Suppressor macrophage treated with lipopolysaccharide for 1 hour (primary cell): ENCODE measurements around the gene MEX3C.

Source experiments
- DNase-seq, 3 donors: peaks; one replicate each; pipeline ENCODE4 v3.0.0-alpha.2; 2020 to 2022

MEX3C gene

GRCh38 chr18:51197661-51198424 is at the start of gene MEX3C:
Gene MEX3C (minus strand): TSS chr18:51197681. CDS start chr18:51197320, 361 bp downstream.
- DNase-seq = peak; percentile 100

GRCh38 chr18:51241226-51241625 is 43.7 kb upstream of the MEX3C start:
- DNase-seq = no peak

GRCh38 chr18:51236225-51236624 is 38.7 kb upstream of the MEX3C start:
- peak; percentile 41 to 54 (median 54) for DNase-seq

GRCh38 chr18:51235009-51235789 is 37.7 kb upstream of the MEX3C start:
- DNase-seq = peak; percentile 71 to 80 (median 73)

GRCh38 chr18:51234117-51235008 is 36.9 kb upstream of the MEX3C start:
- DNase-seq = peak in 2 of 3 donors; percentile 20 to 22

- no peak for DNase-seq
Observed at GRCh38 chr18:51229328-51229727, 31.8 kb upstream of the MEX3C start.

- DNase-seq = no peak
Observed at GRCh38 chr18:51227660-51228059, 30.2 kb upstream of the MEX3C start.

- no peak for DNase-seq
Observed at GRCh38 chr18:51226587-51227350, 29.3 kb upstream of the MEX3C start.

GRCh38 chr18:51226068-51226467 is 28.6 kb upstream of the MEX3C start:
- DNase-seq = no peak

- no peak for DNase-seq
Observed at GRCh38 chr18:51212606-51213005, 15.1 kb upstream of the MEX3C start.

- DNase-seq = peak; percentile 91 to 98 (median 97)
Observed at GRCh38 chr18:51211552-51211951, 14.1 kb upstream of the MEX3C start.

GRCh38 chr18:51196811-51197660 is 445 bp downstream of the MEX3C start:
- DNase-seq = peak; percentile 42 to 72 (median 52)

- DNase-seq = peak; percentile 54 to 80 (median 69)
Observed at GRCh38 chr18:51196118-51196810, 1.2 kb downstream of the MEX3C start.

- no peak for DNase-seq
Observed at GRCh38 chr18:51195451-51196117, 1.9 kb downstream of the MEX3C start.

- DNase-seq = no peak
Observed at GRCh38 chr18:51195086-51195450, 2.4 kb downstream of the MEX3C start.

- no peak for DNase-seq
Observed at GRCh38 chr18:51194604-51195003, 2.9 kb downstream of the MEX3C start.

GRCh38 chr18:51193621-51194287 is 3.7 kb downstream of the MEX3C start:
- DNase-seq = no peak

- no peak for DNase-seq
Observed at GRCh38 chr18:51192696-51193095, 4.8 kb downstream of the MEX3C start.

GRCh38 chr18:51192026-51192425 is 5.5 kb downstream of the MEX3C start:
- no peak for DNase-seq
